ENCODE data around the gene DCC. TPM values are rescaled to one million over a fixed set of nuclear protein-coding genes. Genes with fewer than 3 reads are reported as not detected.

The DCC gene
- total and polyA plus RNA-seq, 2 experiments from 2014 or later: 0.53 to 0.73 TPM

DNA sequence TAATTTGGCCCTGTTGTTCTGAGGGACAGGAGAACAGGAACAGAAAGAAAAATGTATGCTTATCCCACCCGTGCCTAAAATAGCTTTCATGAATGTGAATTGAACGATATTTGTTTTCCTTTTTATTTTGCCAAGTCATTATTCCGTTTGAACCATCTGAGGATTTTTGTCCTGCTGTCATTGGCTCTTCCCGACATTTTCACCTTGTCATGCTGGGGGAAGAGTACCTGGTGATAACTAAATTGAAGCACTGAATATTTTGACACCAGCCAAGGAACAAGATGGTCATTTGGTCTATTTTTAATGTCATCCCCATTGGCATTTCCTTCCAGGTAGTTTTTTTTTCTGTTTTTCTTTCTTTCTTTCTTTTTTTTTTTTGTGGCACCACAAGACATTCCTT is 204.1 kb downstream of the DCC start (continued):
- TF ChIP-seq NANOG (IDR thresholded peaks at IDR 0.05; ENCODE audit: borderline replicate concordance): no peak
- TF ChIP-seq, protein P1, sequence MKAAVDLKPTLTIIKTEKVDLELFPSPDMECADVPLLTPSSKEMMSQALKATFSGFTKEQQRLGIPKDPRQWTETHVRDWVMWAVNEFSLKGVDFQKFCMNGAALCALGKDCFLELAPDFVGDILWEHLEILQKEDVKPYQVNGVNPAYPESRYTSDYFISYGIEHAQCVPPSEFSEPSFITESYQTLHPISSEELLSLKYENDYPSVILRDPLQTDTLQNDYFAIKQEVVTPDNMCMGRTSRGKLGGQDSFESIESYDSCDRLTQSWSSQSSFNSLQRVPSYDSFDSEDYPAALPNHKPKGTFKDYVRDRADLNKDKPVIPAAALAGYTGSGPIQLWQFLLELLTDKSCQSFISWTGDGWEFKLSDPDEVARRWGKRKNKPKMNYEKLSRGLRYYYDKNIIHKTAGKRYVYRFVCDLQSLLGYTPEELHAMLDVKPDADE (IDR thresholded peaks at IDR 0.05): no peak
- TF ChIP-seq, protein P2, sequence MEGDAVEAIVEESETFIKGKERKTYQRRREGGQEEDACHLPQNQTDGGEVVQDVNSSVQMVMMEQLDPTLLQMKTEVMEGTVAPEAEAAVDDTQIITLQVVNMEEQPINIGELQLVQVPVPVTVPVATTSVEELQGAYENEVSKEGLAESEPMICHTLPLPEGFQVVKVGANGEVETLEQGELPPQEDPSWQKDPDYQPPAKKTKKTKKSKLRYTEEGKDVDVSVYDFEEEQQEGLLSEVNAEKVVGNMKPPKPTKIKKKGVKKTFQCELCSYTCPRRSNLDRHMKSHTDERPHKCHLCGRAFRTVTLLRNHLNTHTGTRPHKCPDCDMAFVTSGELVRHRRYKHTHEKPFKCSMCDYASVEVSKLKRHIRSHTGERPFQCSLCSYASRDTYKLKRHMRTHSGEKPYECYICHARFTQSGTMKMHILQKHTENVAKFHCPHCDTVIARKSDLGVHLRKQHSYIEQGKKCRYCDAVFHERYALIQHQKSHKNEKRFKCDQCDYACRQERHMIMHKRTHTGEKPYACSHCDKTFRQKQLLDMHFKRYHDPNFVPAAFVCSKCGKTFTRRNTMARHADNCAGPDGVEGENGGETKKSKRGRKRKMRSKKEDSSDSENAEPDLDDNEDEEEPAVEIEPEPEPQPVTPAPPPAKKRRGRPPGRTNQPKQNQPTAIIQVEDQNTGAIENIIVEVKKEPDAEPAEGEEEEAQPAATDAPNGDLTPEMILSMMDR (conservative IDR thresholded peaks at IDR 0.05; ENCODE audit: low read depth in 2 of 2): no peak
- TF ChIP-seq, protein P3, sequence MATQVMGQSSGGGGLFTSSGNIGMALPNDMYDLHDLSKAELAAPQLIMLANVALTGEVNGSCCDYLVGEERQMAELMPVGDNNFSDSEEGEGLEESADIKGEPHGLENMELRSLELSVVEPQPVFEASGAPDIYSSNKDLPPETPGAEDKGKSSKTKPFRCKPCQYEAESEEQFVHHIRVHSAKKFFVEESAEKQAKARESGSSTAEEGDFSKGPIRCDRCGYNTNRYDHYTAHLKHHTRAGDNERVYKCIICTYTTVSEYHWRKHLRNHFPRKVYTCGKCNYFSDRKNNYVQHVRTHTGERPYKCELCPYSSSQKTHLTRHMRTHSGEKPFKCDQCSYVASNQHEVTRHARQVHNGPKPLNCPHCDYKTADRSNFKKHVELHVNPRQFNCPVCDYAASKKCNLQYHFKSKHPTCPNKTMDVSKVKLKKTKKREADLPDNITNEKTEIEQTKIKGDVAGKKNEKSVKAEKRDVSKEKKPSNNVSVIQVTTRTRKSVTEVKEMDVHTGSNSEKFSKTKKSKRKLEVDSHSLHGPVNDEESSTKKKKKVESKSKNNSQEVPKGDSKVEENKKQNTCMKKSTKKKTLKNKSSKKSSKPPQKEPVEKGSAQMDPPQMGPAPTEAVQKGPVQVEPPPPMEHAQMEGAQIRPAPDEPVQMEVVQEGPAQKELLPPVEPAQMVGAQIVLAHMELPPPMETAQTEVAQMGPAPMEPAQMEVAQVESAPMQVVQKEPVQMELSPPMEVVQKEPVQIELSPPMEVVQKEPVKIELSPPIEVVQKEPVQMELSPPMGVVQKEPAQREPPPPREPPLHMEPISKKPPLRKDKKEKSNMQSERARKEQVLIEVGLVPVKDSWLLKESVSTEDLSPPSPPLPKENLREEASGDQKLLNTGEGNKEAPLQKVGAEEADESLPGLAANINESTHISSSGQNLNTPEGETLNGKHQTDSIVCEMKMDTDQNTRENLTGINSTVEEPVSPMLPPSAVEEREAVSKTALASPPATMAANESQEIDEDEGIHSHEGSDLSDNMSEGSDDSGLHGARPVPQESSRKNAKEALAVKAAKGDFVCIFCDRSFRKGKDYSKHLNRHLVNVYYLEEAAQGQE (IDR thresholded peaks at IDR 0.05; ENCODE audit: unreplicated experiment): no peak
- no peak for TF ChIP-seq ZNF114 (CRISPR knock-in tag; IDR thresholded peaks at IDR 0.05)
- no peak for TF ChIP-seq JUNB (IDR thresholded peaks at IDR 0.05; ENCODE audit: unreplicated experiment)

DNA sequence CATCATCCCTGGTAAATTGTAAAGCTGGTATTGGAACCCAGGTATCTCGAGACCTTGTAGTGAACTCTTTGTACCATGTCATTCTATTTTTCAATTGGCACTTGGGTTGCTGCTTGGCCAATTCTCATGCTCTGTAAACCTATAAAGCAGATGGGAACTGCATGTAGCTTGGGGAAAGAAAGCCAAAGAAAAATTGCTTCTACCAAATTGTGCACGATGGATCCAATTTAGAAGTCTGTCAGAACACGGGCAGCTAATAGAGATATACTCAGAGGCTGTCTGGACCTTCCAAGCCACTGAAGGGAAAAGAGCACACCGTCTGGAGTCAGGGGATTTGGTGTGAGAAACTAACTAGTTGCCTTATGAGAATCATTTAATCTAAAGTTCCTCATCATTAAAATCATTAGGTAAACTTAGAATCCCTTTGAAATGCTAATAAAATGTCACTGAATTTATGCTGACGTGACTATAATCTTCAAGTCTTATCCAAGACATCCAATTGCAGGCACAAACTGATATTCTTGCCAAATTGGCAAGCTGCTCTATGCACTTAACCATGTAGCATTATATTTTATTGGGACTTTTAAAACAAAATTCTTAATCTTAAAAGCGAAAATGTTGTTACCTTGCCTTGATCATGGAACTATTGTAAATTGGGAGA is 206.8 kb downstream of the DCC start:
- H4K20me1 ChIP-seq (replicated peaks; ENCODE audit: insufficient read depth): no peaks in the 10 kb centered on the region
- no peaks in the 10 kb centered on the region for H3K27me3 Mint-ChIP-seq (ENCODE audit: insufficient read depth, low read depth, poor library complexity)
- ATAC-seq (no peak), DNase-seq (ENCODE audit: low spot score) (no peak)
- H3K27me3 ChIP-seq (ENCODE audit: insufficient read depth): no peaks in the 10 kb centered on the region
- no peak overlapping the region for H3K27ac Mint-ChIP-seq
- H3K27ac ChIP-seq (ENCODE audit: low read depth): no peak overlapping the region
- no peak overlapping the region for H3K4me3 Mint-ChIP-seq
- H3K4me3 ChIP-seq: no peak overlapping the region
- no peak overlapping the region for H2AFZ ChIP-seq
- no peaks in the 10 kb centered on the region for H3K9me3 Mint-ChIP-seq
- H3F3A ChIP-seq (replicated peaks; ENCODE audit: low read depth): no peaks in the 10 kb centered on the region
- H3K36me3 ChIP-seq (ENCODE audit: insufficient read depth): no peaks in the 10 kb centered on the region
- H3K36me3 Mint-ChIP-seq (ENCODE audit: low read depth): no peaks in the 10 kb centered on the region
- no peaks in the 10 kb centered on the region for H3K4me1 ChIP-seq (ENCODE audit: insufficient read depth)
- no peaks in the 10 kb centered on the region for H3K9me2 ChIP-seq (ENCODE audit: insufficient read depth)
- peaks cover 2% of the 10 kb centered on the region; the same call in 1 of the 3 replicates for H3K4me1 Mint-ChIP-seq
- no peak overlapping the region for H3K4me2 ChIP-seq
- no peaks in the 10 kb centered on the region for H3K79me2 ChIP-seq (replicated peaks; ENCODE audit: insufficient read depth)
- TF ChIP-seq, protein P4, sequence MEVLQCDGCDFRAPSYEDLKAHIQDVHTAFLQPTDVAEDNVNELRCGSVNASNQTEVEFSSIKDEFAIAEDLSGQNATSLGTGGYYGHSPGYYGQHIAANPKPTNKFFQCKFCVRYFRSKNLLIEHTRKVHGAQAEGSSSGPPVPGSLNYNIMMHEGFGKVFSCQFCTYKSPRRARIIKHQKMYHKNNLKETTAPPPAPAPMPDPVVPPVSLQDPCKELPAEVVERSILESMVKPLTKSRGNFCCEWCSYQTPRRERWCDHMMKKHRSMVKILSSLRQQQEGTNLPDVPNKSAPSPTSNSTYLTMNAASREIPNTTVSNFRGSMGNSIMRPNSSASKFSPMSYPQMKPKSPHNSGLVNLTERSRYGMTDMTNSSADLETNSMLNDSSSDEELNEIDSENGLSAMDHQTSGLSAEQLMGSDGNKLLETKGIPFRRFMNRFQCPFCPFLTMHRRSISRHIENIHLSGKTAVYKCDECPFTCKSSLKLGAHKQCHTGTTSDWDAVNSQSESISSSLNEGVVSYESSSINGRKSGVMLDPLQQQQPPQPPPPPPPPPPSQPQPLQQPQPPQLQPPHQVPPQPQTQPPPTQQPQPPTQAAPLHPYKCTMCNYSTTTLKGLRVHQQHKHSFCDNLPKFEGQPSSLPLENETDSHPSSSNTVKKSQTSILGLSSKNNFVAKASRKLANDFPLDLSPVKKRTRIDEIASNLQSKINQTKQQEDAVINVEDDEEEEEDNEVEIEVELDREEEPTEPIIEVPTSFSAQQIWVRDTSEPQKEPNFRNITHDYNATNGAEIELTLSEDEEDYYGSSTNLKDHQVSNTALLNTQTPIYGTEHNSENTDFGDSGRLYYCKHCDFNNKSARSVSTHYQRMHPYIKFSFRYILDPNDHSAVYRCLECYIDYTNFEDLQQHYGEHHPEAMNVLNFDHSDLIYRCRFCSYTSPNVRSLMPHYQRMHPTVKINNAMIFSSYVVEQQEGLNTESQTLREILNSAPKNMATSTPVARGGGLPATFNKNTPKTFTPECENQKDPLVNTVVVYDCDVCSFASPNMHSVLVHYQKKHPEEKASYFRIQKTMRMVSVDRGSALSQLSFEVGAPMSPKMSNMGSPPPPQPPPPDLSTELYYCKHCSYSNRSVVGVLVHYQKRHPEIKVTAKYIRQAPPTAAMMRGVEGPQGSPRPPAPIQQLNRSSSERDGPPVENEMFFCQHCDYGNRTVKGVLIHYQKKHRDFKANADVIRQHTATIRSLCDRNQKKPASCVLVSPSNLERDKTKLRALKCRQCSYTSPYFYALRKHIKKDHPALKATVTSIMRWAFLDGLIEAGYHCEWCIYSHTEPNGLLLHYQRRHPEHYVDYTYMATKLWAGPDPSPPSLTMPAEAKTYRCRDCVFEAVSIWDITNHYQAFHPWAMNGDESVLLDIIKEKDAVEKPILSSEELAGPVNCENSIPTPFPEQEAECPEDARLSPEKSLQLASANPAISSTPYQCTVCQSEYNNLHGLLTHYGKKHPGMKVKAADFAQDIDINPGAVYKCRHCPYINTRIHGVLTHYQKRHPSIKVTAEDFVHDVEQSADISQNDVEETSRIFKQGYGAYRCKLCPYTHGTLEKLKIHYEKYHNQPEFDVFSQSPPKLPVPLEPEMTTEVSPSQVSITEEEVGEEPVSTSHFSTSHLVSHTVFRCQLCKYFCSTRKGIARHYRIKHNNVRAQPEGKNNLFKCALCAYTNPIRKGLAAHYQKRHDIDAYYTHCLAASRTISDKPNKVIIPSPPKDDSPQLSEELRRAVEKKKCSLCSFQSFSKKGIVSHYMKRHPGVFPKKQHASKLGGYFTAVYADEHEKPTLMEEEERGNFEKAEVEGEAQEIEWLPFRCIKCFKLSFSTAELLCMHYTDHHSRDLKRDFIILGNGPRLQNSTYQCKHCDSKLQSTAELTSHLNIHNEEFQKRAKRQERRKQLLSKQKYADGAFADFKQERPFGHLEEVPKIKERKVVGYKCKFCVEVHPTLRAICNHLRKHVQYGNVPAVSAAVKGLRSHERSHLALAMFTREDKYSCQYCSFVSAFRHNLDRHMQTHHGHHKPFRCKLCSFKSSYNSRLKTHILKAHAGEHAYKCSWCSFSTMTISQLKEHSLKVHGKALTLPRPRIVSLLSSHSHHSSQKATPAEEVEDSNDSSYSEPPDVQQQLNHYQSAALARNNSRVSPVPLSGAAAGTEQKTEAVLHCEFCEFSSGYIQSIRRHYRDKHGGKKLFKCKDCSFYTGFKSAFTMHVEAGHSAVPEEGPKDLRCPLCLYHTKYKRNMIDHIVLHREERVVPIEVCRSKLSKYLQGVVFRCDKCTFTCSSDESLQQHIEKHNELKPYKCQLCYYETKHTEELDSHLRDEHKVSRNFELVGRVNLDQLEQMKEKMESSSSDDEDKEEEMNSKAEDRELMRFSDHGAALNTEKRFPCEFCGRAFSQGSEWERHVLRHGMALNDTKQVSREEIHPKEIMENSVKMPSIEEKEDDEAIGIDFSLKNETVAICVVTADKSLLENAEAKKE (CRISPR knock-in tag; IDR thresholded peaks at IDR 0.05): no peak
- TF ChIP-seq, protein P2 (conservative IDR thresholded peaks at IDR 0.05; ENCODE audit: low read depth in 2 of 2): no peak

All from GM23338 (cell line).